Smooth muscle cell of the coronary artery (primary cell): ENCODE measurements around the gene COL6A2. TPM values are rescaled to one million over a fixed set of nuclear protein-coding genes. Genes with fewer than 3 reads are reported as not detected.

Experiments
- total RNA-seq: library from RNA; depleted of rRNA; stranded (reverse); fragments of >200 nt; gene quantifications from 2 replicates; pipeline ENCODE4 v1.2.3, GENCODE V29; 2014; ENCODE audit warnings: low replicate concordance

COL6A2 gene
- total RNA-seq, result 474 and 2,898 TPM in 2 replicates

GRCh38 chr21:46097336-46098293 lies at the start of gene COL6A2:
Gene COL6A2, plus strand, starts transcription at chr21:46098112.

GRCh38 chr21:46155514-46156377 lies 57.8 kb downstream of the COL6A2 start, which contains the start of gene FTCD:
Gene FTCD, minus strand, starts transcription at chr21:46155579. Its CDS starts 56 bp downstream, at chr21:46155523.

Other genes starting within 250 kb of the COL6A2 start
- 242 and 2,348 TPM in 2 replicates for gene COL6A1, start 116.3 kb upstream of the COL6A2 start, total RNA-seq
- 0.08 TPM in 1 of 2 replicates, not detected in the other for gene FTCD, start 57.5 kb downstream of the COL6A2 start, total RNA-seq
- 1.4 and 5.8 TPM in 2 replicates for gene SPATC1L, start 86.3 kb downstream of the COL6A2 start, total RNA-seq
- gene LSS, start 130.7 kb downstream of the COL6A2 start, total RNA-seq, result 75.1 and 80.9 TPM in 2 replicates
- 44.2 and 54.5 TPM in 2 replicates for gene MCM3AP, start 187.5 kb downstream of the COL6A2 start, total RNA-seq
- 10.8 and 16.5 TPM in 2 replicates for gene YBEY, start 188.2 kb downstream of the COL6A2 start, total RNA-seq
- 0.47 and 2.6 TPM in 2 replicates for gene C21orf58, start 225.8 kb downstream of the COL6A2 start, total RNA-seq
- gene PCNT, start 226.0 kb downstream of the COL6A2 start, total RNA-seq, result 10.2 and 14.1 TPM in 2 replicates